Measurements from ENCODE around the gene MIDN.

GRCh38 chr19:1223018-1223855 lies 25.1 kb upstream of the MIDN start:
- TF ChIP-seq CTCF (IDR thresholded peaks at IDR 0.05), result peak in 3 of 7 experiments; percentile 18 to 28 (median 27)
- no peak for TF ChIP-seq POLR2A (IDR thresholded peaks at IDR 0.05)
